GM23338 (cell line): ENCODE results near the gene MAPK7. TPM values are rescaled to one million over a fixed set of nuclear protein-coding genes. Genes with fewer than 3 reads are reported as not detected.

ENCODE experiments used
- CREB1 ChIP-seq: fragments of 250-450 bp; sonication (Bioruptor Pico); IDR thresholded peaks from 2 replicates; pipeline ENCODE4 v1.5.0; 2020; ENCODE audit warnings: low read depth, mild to moderate bottlenecking, moderate library complexity
- ETS1 ChIP-seq: IDR thresholded peaks from 2 replicates; pipeline ENCODE4 v1.6.1; 2016; ENCODE audit warnings: antibody characterized with exemption
- EZH2 ChIP-seq: fragments of 200-600 bp; sonication (generic); IDR thresholded peaks from one replicate; pipeline ENCODE4 v1.8.0; 2017; ENCODE audit warnings: antibody characterized with exemption, mild to moderate bottlenecking, low read depth; ENCODE audit not compliant: unreplicated experiment
- EZH2phosphoT487 ChIP-seq: fragments of 200-600 bp; sonication (generic); IDR thresholded peaks from one replicate; pipeline ENCODE4 v1.8.1; 2018; ENCODE audit warnings: antibody characterized with exemption; ENCODE audit not compliant: unreplicated experiment
- JUNB ChIP-seq: IDR thresholded peaks from one replicate; pipeline ENCODE4 v1.6.1; 2016; ENCODE audit warnings: antibody characterized with exemption; ENCODE audit not compliant: unreplicated experiment
- NANOG ChIP-seq: IDR thresholded peaks from 2 replicates; pipeline ENCODE4 v1.6.1; 2016; ENCODE audit warnings: antibody characterized with exemption, borderline replicate concordance
- POLR2AphosphoS5 ChIP-seq: IDR thresholded peaks from 2 replicates; pipeline ENCODE4 v1.6.1; 2016; ENCODE audit warnings: antibody characterized with exemption, low read depth
- STAT1 ChIP-seq: IDR thresholded peaks from one replicate; pipeline ENCODE4 v1.6.1; 2016; ENCODE audit warnings: antibody characterized with exemption; ENCODE audit not compliant: unreplicated experiment
- ZNF331 ChIP-seq: fragments of 250-450 bp; sonication (Bioruptor Pico); IDR thresholded peaks from 2 replicates; pipeline ENCODE4 v1.5.0; 2020; ENCODE audit warnings: low read depth, mild to moderate bottlenecking, moderate library complexity
- polyA plus RNA-seq: library from polyadenylated mRNA; unstranded; fragments of >200 nt; fragmentation: Nextera tagmentation; extraction: Ambion mirVana; gene quantifications from 2 replicates; pipeline ENCODE4 v1.2.1, GENCODE V29; 2016
- total RNA-seq: library from RNA; depleted of rRNA; stranded (reverse); fragments of >200 nt; shearing (Covaris generic); gene quantifications from 2 replicates; pipeline ENCODE4 v1.2.3, GENCODE V29; 2014
- TF ChIP-seq, protein P1 (sequence below): fragments of 250-450 bp; sonication (Bioruptor Pico); IDR thresholded peaks from 2 replicates; pipeline ENCODE4 v1.5.0; 2020; ENCODE audit warnings: mild to moderate bottlenecking, moderate library complexity

Gene MAPK7
- total and polyA plus RNA-seq, 2 experiments from 2014 or later = 15.5 to 53.1 TPM

GRCh38 chr17:19424934-19425868 is 46.9 kb downstream of the MAPK7 start (continued):
- TF ChIP-seq, protein P1, sequence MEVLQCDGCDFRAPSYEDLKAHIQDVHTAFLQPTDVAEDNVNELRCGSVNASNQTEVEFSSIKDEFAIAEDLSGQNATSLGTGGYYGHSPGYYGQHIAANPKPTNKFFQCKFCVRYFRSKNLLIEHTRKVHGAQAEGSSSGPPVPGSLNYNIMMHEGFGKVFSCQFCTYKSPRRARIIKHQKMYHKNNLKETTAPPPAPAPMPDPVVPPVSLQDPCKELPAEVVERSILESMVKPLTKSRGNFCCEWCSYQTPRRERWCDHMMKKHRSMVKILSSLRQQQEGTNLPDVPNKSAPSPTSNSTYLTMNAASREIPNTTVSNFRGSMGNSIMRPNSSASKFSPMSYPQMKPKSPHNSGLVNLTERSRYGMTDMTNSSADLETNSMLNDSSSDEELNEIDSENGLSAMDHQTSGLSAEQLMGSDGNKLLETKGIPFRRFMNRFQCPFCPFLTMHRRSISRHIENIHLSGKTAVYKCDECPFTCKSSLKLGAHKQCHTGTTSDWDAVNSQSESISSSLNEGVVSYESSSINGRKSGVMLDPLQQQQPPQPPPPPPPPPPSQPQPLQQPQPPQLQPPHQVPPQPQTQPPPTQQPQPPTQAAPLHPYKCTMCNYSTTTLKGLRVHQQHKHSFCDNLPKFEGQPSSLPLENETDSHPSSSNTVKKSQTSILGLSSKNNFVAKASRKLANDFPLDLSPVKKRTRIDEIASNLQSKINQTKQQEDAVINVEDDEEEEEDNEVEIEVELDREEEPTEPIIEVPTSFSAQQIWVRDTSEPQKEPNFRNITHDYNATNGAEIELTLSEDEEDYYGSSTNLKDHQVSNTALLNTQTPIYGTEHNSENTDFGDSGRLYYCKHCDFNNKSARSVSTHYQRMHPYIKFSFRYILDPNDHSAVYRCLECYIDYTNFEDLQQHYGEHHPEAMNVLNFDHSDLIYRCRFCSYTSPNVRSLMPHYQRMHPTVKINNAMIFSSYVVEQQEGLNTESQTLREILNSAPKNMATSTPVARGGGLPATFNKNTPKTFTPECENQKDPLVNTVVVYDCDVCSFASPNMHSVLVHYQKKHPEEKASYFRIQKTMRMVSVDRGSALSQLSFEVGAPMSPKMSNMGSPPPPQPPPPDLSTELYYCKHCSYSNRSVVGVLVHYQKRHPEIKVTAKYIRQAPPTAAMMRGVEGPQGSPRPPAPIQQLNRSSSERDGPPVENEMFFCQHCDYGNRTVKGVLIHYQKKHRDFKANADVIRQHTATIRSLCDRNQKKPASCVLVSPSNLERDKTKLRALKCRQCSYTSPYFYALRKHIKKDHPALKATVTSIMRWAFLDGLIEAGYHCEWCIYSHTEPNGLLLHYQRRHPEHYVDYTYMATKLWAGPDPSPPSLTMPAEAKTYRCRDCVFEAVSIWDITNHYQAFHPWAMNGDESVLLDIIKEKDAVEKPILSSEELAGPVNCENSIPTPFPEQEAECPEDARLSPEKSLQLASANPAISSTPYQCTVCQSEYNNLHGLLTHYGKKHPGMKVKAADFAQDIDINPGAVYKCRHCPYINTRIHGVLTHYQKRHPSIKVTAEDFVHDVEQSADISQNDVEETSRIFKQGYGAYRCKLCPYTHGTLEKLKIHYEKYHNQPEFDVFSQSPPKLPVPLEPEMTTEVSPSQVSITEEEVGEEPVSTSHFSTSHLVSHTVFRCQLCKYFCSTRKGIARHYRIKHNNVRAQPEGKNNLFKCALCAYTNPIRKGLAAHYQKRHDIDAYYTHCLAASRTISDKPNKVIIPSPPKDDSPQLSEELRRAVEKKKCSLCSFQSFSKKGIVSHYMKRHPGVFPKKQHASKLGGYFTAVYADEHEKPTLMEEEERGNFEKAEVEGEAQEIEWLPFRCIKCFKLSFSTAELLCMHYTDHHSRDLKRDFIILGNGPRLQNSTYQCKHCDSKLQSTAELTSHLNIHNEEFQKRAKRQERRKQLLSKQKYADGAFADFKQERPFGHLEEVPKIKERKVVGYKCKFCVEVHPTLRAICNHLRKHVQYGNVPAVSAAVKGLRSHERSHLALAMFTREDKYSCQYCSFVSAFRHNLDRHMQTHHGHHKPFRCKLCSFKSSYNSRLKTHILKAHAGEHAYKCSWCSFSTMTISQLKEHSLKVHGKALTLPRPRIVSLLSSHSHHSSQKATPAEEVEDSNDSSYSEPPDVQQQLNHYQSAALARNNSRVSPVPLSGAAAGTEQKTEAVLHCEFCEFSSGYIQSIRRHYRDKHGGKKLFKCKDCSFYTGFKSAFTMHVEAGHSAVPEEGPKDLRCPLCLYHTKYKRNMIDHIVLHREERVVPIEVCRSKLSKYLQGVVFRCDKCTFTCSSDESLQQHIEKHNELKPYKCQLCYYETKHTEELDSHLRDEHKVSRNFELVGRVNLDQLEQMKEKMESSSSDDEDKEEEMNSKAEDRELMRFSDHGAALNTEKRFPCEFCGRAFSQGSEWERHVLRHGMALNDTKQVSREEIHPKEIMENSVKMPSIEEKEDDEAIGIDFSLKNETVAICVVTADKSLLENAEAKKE (CRISPR knock-in tag) = no peak
- TF ChIP-seq JUNB = no peak
- TF ChIP-seq ETS1 = no peak
- TF ChIP-seq STAT1 = no peak
- no peak for TF ChIP-seq EZH2phosphoT487
- no peak for TF ChIP-seq POLR2AphosphoS5
- no peak for TF ChIP-seq CREB1 (CRISPR knock-in tag)
- no peak for TF ChIP-seq ZNF331 (CRISPR knock-in tag)
- no peak for TF ChIP-seq NANOG
- TF ChIP-seq EZH2 = no peak
